SU-DHL-6 (cell line): ENCODE results near the gene NEK3.

Experiments
- H2AFZ ChIP-seq: fragments of 200-600 bp; sonication (generic); 2 replicates; pipeline ENCODE4 v1.6.1; 2014; ENCODE audit warnings: low read depth, mild to moderate bottlenecking, moderate library complexity, mixed read lengths, antibody characterized with exemption, low read length; ENCODE audit not compliant: severe bottlenecking
- H3F3A ChIP-seq: fragments of 200-600 bp; shearing (Covaris generic); 2 replicates; pipeline ENCODE4 v1.6.0; 2016; ENCODE audit warnings: antibody characterized with exemption, mild to moderate bottlenecking; ENCODE audit not compliant: insufficient read depth
- H3K27ac ChIP-seq: fragments of 200-600 bp; sonication (generic); 2 replicates; pipeline ENCODE4 v1.5.1; 2016; ENCODE audit warnings: low read depth, mild to moderate bottlenecking, low read length, moderate library complexity, mixed read lengths
- H3K27me3 ChIP-seq: fragments of 200-600 bp; sonication (generic), shearing (Covaris generic); 2 replicates; pipeline ENCODE4 v1.6.0; 2014; ENCODE audit warnings: mild to moderate bottlenecking, low read length
- H3K36me3 ChIP-seq: fragments of 200-600 bp; sonication (generic); 2 replicates; pipeline ENCODE4 v1.6.1; 2014; ENCODE audit warnings: mild to moderate bottlenecking, low read length, mixed read lengths
- H3K4me2 ChIP-seq: fragments of 300-600, 200-600 bp; shearing (Covaris generic), sonication (generic); 2 replicates; pipeline ENCODE4 v1.6.0; 2014; ENCODE audit warnings: low read length, low read depth, mild to moderate bottlenecking; ENCODE audit not compliant: poor library complexity, severe bottlenecking
- H3K4me3 ChIP-seq: fragments of 200-600 bp; sonication (generic); 2 replicates; pipeline ENCODE4 v1.5.1; 2014; ENCODE audit warnings: antibody characterized with exemption, low read length, mild to moderate bottlenecking, mixed read lengths; ENCODE audit not compliant: insufficient read depth, poor library complexity, severe bottlenecking
- H3K79me2 ChIP-seq: fragments of 200-600 bp; sonication (generic); 2 replicates; pipeline ENCODE4 v1.6.1; 2014; ENCODE audit warnings: mild to moderate bottlenecking, low read length, moderate library complexity; ENCODE audit not compliant: insufficient read depth
- H3K9ac ChIP-seq: fragments of 200-600 bp; sonication (generic); 2 replicates; pipeline ENCODE4 v1.7.0; 2014; ENCODE audit warnings: mild to moderate bottlenecking, low read length
- H3K9me2 ChIP-seq: fragments of 200-600 bp; sonication (generic); replicated peaks from 2 replicates; pipeline ENCODE4 v1.6.1; 2014; ENCODE audit warnings: low read length; ENCODE audit not compliant: insufficient read depth
- H3K9me3 ChIP-seq: fragments of 200-600 bp; sonication (generic); 2 replicates; pipeline ENCODE4 v1.6.1; 2014; ENCODE audit warnings: low read length, mixed read lengths; ENCODE audit not compliant: insufficient read depth
- H4K20me1 ChIP-seq: fragments of 200-600 bp; sonication (generic); 2 replicates; pipeline ENCODE4 v1.6.1; 2014; ENCODE audit warnings: low read depth, mild to moderate bottlenecking, antibody characterized with exemption, low read length, moderate library complexity, mixed read lengths
- CTCF ChIP-seq: fragments of 200-600 bp; sonication (generic); IDR thresholded peaks from one replicate; pipeline ENCODE4 v1.5.1; 2017; ENCODE audit warnings: antibody characterized with exemption, mild to moderate bottlenecking, low read length, moderate library complexity; ENCODE audit not compliant: insufficient read depth, poor library complexity, severe bottlenecking
- EZH2phosphoT487 ChIP-seq: fragments of 200-600 bp; sonication (generic), shearing (Covaris generic); conservative IDR thresholded peaks from 2 replicates; pipeline ENCODE4 v1.6.1; 2018; ENCODE audit warnings: mild to moderate bottlenecking, antibody characterized with exemption, low read length, moderate library complexity, mixed read lengths

Gene NEK3

GRCh38 chr13:52118095-52118494, 41.3 kb downstream of the NEK3 start:
- Histone ChIP-seq H3F3A (no peaks in the 10 kb centered on the region), H3K4me3 (no peak overlapping the region), H4K20me1 (no peaks in the 10 kb centered on the region), H3K27me3 (no peaks in the 10 kb centered on the region), H3K9me3 (no peaks in the 10 kb centered on the region), H3K79me2 (no peaks in the 10 kb centered on the region), H3K27ac (no peak overlapping the region), H3K9ac (no peak overlapping the region), H3K4me2 (no peak overlapping the region), H3K36me3 (no peaks in the 10 kb centered on the region), H3K9me2 (no peaks in the 10 kb centered on the region; the same call in 1 of the 2 replicates), H2AFZ (no peak overlapping the region)
- TF ChIP-seq CTCF (no peak), EZH2phosphoT487 (no peak)

GRCh38 chr13:52112591-52112990, 46.8 kb downstream of the NEK3 start:
- no peak for TF ChIP-seq CTCF
- TF ChIP-seq EZH2phosphoT487 = no peak
- no peaks in the 10 kb centered on the region for H3F3A ChIP-seq
- no peak overlapping the region for H3K27ac ChIP-seq
- no peaks in the 10 kb centered on the region for H3K79me2 ChIP-seq
- no peaks in the 10 kb centered on the region for H3K27me3 ChIP-seq
- H2AFZ ChIP-seq = no peak overlapping the region
- no peaks in the 10 kb centered on the region for H3K36me3 ChIP-seq
- no peak overlapping the region for H3K4me2 ChIP-seq
- no peaks in the 10 kb centered on the region for H4K20me1 ChIP-seq
- no peak overlapping the region for H3K4me3 ChIP-seq
- no peak overlapping the region for H3K9ac ChIP-seq
- no peaks in the 10 kb centered on the region; the same call in 1 of the 2 replicates for H3K9me2 ChIP-seq
- no peaks in the 10 kb centered on the region for H3K9me3 ChIP-seq

GRCh38 chr13:52109116-52109670, 50.2 kb downstream of the NEK3 start:
- Histone ChIP-seq H3K27ac (no peak overlapping the region), H3K79me2 (no peaks in the 10 kb centered on the region), H4K20me1 (no peaks in the 10 kb centered on the region), H2AFZ (no peak overlapping the region), H3K9me2 (no peaks in the 10 kb centered on the region; the same call in 1 of the 2 replicates), H3K4me3 (no peak overlapping the region), H3F3A (no peaks in the 10 kb centered on the region), H3K9ac (no peak overlapping the region), H3K27me3 (no peaks in the 10 kb centered on the region), H3K9me3 (no peaks in the 10 kb centered on the region), H3K36me3 (no peaks in the 10 kb centered on the region), H3K4me2 (no peak overlapping the region)
- no peak for TF ChIP-seq CTCF
- no peak for TF ChIP-seq EZH2phosphoT487
